SH-SY5Y (cell line): Measurements from ENCODE around the gene FOXD3.

Source experiments
- GATA2 ChIP-seq: IDR thresholded peaks from 2 replicates; pipeline ENCODE4 v1.6.1; 2011; ENCODE audit warnings: mild to moderate bottlenecking, low read depth, low read length
- GATA3 ChIP-seq: IDR thresholded peaks from 2 replicates; pipeline ENCODE4 v1.6.1; 2011; ENCODE audit warnings: low read depth, mild to moderate bottlenecking, low read length, moderate library complexity

- TF ChIP-seq GATA2, result no peak
- TF ChIP-seq GATA3, result no peak
Observed at GRCh38 chr1:63304410-63304809, 18.0 kb upstream of the FOXD3 start.
